Lower lobe of right lung (tissue), 2 donors: ENCODE data around the gene CACNA2D2. TPM values are rescaled to one million over a fixed set of nuclear protein-coding genes. Genes with fewer than 3 reads are reported as not detected.

Experiments used
- ATAC-seq, 2 donors: fragments of 200-7000 bp; cut with Tn5 transposase; one replicate each; pipeline ENCODE4 v1.9.1; 2020 to 2022; ENCODE audit warnings: mild to moderate bottlenecking in 2 of 2, moderate library complexity in 2 of 2
- DNase-seq: peaks from one replicate; pipeline ENCODE4 v3.0.0-alpha.2; 2020
- H3K27ac ChIP-seq: fragments of 200-600 bp; one replicate; pipeline ENCODE4 v1.8.0; 2022
- H3K27me3 ChIP-seq: fragments of 200-600 bp; one replicate; pipeline ENCODE4 v1.8.0; 2022; ENCODE audit warnings: low read depth
- H3K36me3 ChIP-seq: fragments of 200-600 bp; one replicate; pipeline ENCODE4 v1.8.0; 2022; ENCODE audit warnings: mild to moderate bottlenecking
- H3K4me1 ChIP-seq: fragments of 200-600 bp; one replicate; pipeline ENCODE4 v1.8.0; 2022
- H3K4me3 ChIP-seq: fragments of 200-600 bp; one replicate; pipeline ENCODE4 v1.8.0; 2022; ENCODE audit warnings: mild to moderate bottlenecking
- H3K9me3 ChIP-seq: fragments of 200-600 bp; one replicate; pipeline ENCODE4 v1.8.0; 2022
- CTCF ChIP-seq: fragments of 200-600 bp; IDR thresholded peaks from one replicate; pipeline ENCODE4 v1.8.0; 2022; ENCODE audit warnings: antibody characterized with exemption, mild to moderate bottlenecking
- intact Hi-C: fragments of 100-400 bp; cut with DNase I; formaldehyde crosslinking; loops from one replicate; pipeline ENCODE4 v1.11.0; 2022
- total RNA-seq: library from RNA; stranded (reverse); fragmentation: NEBNext Ultra II Directional; extraction: Animal tissue kit (Norgen Biotek cat#: 25700); gene quantifications from one replicate; pipeline ENCODE4 v1.2.1, GENCODE V29; 2021
- donor health status: DM: no; HTN: yes; CAD: no; lungs with severe emphysema.

Gene CACNA2D2
- total RNA-seq, 1 donor from 2014 or later = 105 TPM

- intact Hi-C loops = no loop called here
Measured at GRCh38 chr3:50536471-50537180, 33.2 kb upstream of the CACNA2D2 start.

GRCh38 chr3:50534681-50535330 is 31.4 kb upstream of the CACNA2D2 start:
- ATAC-seq (no peak), DNase-seq (no peak)
- Histone ChIP-seq H3K4me1 (peaks cover 3% of the 10 kb centered on the region), H3K36me3 (no peaks in the 10 kb centered on the region), H3K4me3 (no peak overlapping the region), H3K27ac (no peak overlapping the region), H3K9me3 (no peaks in the 10 kb centered on the region), H3K27me3 (peaks cover 4% of the 10 kb centered on the region)
- TF ChIP-seq CTCF = no peak
- intact Hi-C loops = no loop called here

More at GRCh38 chr3:50536471-50537180, 33.2 kb upstream of the CACNA2D2 start:
- TF ChIP-seq CTCF = no peak
- Histone ChIP-seq H3K4me1 (no peaks in the 10 kb centered on the region), H3K36me3 (no peaks in the 10 kb centered on the region), H3K9me3 (no peaks in the 10 kb centered on the region), H3K4me3 (no peak overlapping the region), H3K27ac (no peak overlapping the region), H3K27me3 (no peaks in the 10 kb centered on the region)
- DNase-seq (no peak), ATAC-seq (no peak)

- intact Hi-C loops = no loop called here
- no peaks in the 10 kb centered on the region for H3K36me3 ChIP-seq
- H3K9me3 ChIP-seq = no peaks in the 10 kb centered on the region
- DNase-seq = no peak
- no peak overlapping the region for H3K27ac ChIP-seq
- H3K4me3 ChIP-seq = no peak overlapping the region
- peaks cover 6% of the 10 kb centered on the region for H3K27me3 ChIP-seq
- no peak for TF ChIP-seq CTCF
- H3K4me1 ChIP-seq = peaks cover 4% of the 10 kb centered on the region
- no peak for ATAC-seq
Measured at GRCh38 chr3:50533807-50534461, 30.5 kb upstream of the CACNA2D2 start.

- ATAC-seq (no peak), DNase-seq (no peak)
- TF ChIP-seq CTCF = no peak
- Histone ChIP-seq H3K9me3 (no peaks in the 10 kb centered on the region), H3K27ac (no peak overlapping the region), H3K27me3 (peaks cover 6% of the 10 kb centered on the region), H3K4me3 (no peak overlapping the region), H3K4me1 (peaks cover 4% of the 10 kb centered on the region), H3K36me3 (no peaks in the 10 kb centered on the region)
- intact Hi-C loops = no loop called here
Measured at GRCh38 chr3:50533316-50533715, 29.9 kb upstream of the CACNA2D2 start.

GRCh38 chr3:50532062-50532705 is 28.8 kb upstream of the CACNA2D2 start:
- Histone ChIP-seq H3K27ac (no peak overlapping the region), H3K4me3 (no peak overlapping the region), H3K4me1 (peaks cover 4% of the 10 kb centered on the region), H3K9me3 (no peaks in the 10 kb centered on the region), H3K27me3 (peaks cover 6% of the 10 kb centered on the region), H3K36me3 (no peaks in the 10 kb centered on the region)
- TF ChIP-seq CTCF = no peak
- ATAC-seq = no peak
- no peak for DNase-seq
- intact Hi-C loops = no loop called here
